OCI-LY3 (cell line): ENCODE data around the gene ZEB2.

ENCODE experiments used
- H2AFZ ChIP-seq: fragments of 200-600, 300-600 bp; shearing (Covaris generic); 2 replicates; pipeline ENCODE4 v1.6.0; 2014; ENCODE audit warnings: antibody characterized with exemption, low read depth, low read length
- H3K27ac ChIP-seq: fragments of 200-600, 300-600 bp; sonication (generic); 2 replicates; pipeline ENCODE4 v1.5.1; 2014; ENCODE audit warnings: mild to moderate bottlenecking, low read length, moderate library complexity, mixed read lengths
- H3K27me3 ChIP-seq: fragments of 200-600, 300-600 bp; sonication (generic); 2 replicates; pipeline ENCODE4 v1.6.1; 2014; ENCODE audit warnings: low read depth, low read length, mixed read lengths
- H3K36me3 ChIP-seq: fragments of 200-600, 300-600 bp; sonication (generic); replicated peaks from 2 replicates; pipeline ENCODE3; 2014; ENCODE audit warnings: low read depth, low read length, mixed read lengths
- H3K4me1 ChIP-seq: fragments of 300-600, 200-600 bp; sonication (generic); 2 replicates; pipeline ENCODE4 v1.6.1; 2014; ENCODE audit warnings: low read length, mixed read lengths
- H3K4me2 ChIP-seq: fragments of 200-600, 300-600 bp; sonication (generic); 2 replicates; pipeline ENCODE4 v1.6.1; 2014; ENCODE audit warnings: low read length, mixed read lengths
- H3K4me3 ChIP-seq: fragments of 300-600, 200-600 bp; sonication (generic); 2 replicates; pipeline ENCODE4 v1.5.1; 2014; ENCODE audit warnings: antibody characterized with exemption, mild to moderate bottlenecking, low read length, moderate library complexity
- H3K79me2 ChIP-seq: fragments of 300-600, 200-600 bp; shearing (Covaris generic); 2 replicates; pipeline ENCODE4 v1.6.1; 2014; ENCODE audit warnings: mild to moderate bottlenecking, low read length, mixed read lengths
- H3K9ac ChIP-seq: fragments of 300-600, 200-600 bp; shearing (Covaris generic); 2 replicates; pipeline ENCODE4 v1.6.0; 2014; ENCODE audit warnings: mild to moderate bottlenecking, low read length, moderate library complexity
- H3K9me3 ChIP-seq: fragments of 200-600, 300-600 bp; shearing (Covaris generic); 2 replicates; pipeline ENCODE4 v1.6.1; 2014; ENCODE audit warnings: low read length, mixed read lengths; ENCODE audit not compliant: insufficient read depth
- H4K20me1 ChIP-seq: fragments of 200-600, 300-600 bp; sonication (generic); 2 replicates; pipeline ENCODE4 v1.6.1; 2016; ENCODE audit warnings: low read length, mixed read lengths; ENCODE audit not compliant: insufficient read depth
- EZH2phosphoT487 ChIP-seq: fragments of 200-600 bp; shearing (Covaris generic); IDR thresholded peaks from 2 replicates; pipeline ENCODE4 v1.6.1; 2018; ENCODE audit warnings: antibody characterized with exemption, mixed run types, low read depth
- TF ChIP-seq, protein P1 (sequence below): fragments of 200-600, 300-600 bp; sonication (generic); IDR thresholded peaks from 2 replicates; pipeline ENCODE4 v1.5.1; 2014; ENCODE audit warnings: antibody characterized with exemption, low read length, low read depth

Gene ZEB2

DNA sequence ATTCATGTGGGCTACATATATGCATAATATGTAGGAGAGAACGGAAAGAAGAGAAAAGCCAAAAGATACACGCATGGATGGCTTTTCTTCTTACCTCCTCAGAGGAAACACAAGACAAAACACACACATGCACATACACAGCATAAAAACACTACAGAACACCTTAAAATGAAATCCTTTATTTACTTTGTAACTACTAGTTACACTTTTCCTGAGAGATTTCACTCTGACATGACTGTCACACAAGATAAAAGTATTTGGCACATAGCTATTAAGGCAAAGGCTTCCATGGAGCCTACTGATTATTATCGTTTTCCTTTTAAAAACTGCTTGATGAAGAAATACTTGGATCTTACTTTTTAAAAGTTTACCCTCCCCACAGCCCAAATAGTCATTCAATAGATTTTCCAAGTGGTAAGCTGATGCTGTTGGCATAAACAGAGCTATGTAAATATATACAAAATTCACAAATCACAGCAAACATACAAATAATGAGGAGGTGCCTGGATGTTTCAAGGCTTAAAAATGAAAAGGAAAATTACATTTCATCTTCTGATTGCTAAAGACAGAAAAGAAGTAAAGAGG lies 8.6 kb downstream of the ZEB2 start:
- Histone ChIP-seq H3K27ac (no peak overlapping the region), H2AFZ (no peak overlapping the region), H3K36me3 (peaks cover 6% of the 10 kb centered on the region), H3K4me3 (peak overlapping the region; percentile 62), H3K9ac (peak overlapping the region; percentile 9; the same call in 1 of the 2 replicates), H3K27me3 (peaks cover 49% of the 10 kb centered on the region), H3K4me2 (peak overlapping the region; percentile 79), H3K79me2 (peaks cover 62% of the 10 kb centered on the region), H3K9me3 (no peaks in the 10 kb centered on the region), H4K20me1 (peaks cover 36% of the 10 kb centered on the region), H3K4me1 (peaks cover 88% of the 10 kb centered on the region)
- no peak for TF ChIP-seq EZH2phosphoT487
- TF ChIP-seq, protein P1, sequence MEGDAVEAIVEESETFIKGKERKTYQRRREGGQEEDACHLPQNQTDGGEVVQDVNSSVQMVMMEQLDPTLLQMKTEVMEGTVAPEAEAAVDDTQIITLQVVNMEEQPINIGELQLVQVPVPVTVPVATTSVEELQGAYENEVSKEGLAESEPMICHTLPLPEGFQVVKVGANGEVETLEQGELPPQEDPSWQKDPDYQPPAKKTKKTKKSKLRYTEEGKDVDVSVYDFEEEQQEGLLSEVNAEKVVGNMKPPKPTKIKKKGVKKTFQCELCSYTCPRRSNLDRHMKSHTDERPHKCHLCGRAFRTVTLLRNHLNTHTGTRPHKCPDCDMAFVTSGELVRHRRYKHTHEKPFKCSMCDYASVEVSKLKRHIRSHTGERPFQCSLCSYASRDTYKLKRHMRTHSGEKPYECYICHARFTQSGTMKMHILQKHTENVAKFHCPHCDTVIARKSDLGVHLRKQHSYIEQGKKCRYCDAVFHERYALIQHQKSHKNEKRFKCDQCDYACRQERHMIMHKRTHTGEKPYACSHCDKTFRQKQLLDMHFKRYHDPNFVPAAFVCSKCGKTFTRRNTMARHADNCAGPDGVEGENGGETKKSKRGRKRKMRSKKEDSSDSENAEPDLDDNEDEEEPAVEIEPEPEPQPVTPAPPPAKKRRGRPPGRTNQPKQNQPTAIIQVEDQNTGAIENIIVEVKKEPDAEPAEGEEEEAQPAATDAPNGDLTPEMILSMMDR = no peak

DNA sequence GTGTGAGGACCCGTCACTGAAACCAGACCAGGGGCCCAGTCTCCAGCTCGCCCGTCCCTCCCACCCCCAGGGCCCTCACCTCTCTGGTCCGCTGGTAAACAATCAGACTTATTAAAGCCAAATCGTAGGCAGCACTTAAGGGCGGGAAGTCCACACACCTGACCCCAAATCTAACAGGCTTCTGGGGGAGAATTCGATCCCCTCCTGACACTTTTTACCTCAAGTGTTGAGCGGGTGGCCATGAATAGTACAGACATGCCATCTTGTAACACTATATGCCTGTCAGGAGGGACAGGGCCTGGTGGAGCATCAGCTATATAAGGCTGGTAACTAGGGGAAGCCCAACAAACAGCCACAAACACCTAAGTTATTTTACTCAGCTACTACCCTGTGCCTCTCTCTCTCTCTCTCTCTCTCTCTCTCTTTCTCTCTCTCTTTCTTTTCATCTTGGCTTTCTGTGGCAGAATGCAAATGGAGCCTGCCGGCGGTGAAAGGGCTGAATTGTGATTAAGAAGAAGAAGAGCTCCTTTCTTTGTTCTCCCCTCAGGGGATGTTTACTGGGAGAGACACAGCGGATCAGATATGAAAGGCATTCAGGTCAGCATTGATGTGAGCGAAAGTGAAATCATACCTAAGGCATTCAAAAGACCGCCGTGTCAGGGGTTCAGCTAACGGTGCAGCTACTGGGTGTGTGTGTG lies 9.5 kb downstream of the ZEB2 start:
- Histone ChIP-seq H3K79me2 (peaks cover 57% of the 10 kb centered on the region), H4K20me1 (peaks cover 44% of the 10 kb centered on the region), H3K27ac (no peak overlapping the region), H3K4me2 (peak overlapping the region; percentile 79), H3K9ac (peak overlapping the region; percentile 9; the same call in 1 of the 2 replicates), H2AFZ (no peak overlapping the region), H3K4me3 (peak overlapping the region; percentile 62), H3K4me1 (peaks cover 93% of the 10 kb centered on the region), H3K27me3 (peaks cover 49% of the 10 kb centered on the region), H3K36me3 (peaks cover 6% of the 10 kb centered on the region), H3K9me3 (no peaks in the 10 kb centered on the region)
- no peak for TF ChIP-seq EZH2phosphoT487
- TF ChIP-seq, protein P1 = no peak

DNA sequence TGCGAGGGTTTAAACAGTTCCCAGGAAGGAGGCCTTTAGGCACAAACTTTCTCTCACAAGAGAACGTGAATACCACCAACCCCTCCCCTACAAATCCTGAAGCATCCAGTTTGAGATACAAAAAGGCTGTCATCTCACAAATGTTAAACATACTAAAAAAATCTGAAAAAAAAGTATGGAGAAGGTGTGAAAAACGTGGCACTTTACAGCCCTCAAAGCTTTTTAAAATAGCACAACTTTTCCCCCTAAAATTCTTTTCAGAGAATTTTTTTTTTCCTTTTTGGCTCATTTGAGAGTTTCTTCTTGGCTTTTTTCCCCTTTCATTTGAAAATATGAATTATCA lies 10.1 kb downstream of the ZEB2 start:
- Histone ChIP-seq H3K4me1 (peaks cover 93% of the 10 kb centered on the region), H3K4me3 (no peak overlapping the region), H3K27me3 (peaks cover 44% of the 10 kb centered on the region), H3K36me3 (peaks cover 6% of the 10 kb centered on the region), H4K20me1 (peaks cover 50% of the 10 kb centered on the region), H3K9me3 (no peaks in the 10 kb centered on the region), H3K9ac (no peak overlapping the region), H3K27ac (no peak overlapping the region), H3K4me2 (no peak overlapping the region), H2AFZ (no peak overlapping the region), H3K79me2 (peaks cover 53% of the 10 kb centered on the region)
- TF ChIP-seq, protein P1 = no peak
- TF ChIP-seq EZH2phosphoT487 = no peak

DNA sequence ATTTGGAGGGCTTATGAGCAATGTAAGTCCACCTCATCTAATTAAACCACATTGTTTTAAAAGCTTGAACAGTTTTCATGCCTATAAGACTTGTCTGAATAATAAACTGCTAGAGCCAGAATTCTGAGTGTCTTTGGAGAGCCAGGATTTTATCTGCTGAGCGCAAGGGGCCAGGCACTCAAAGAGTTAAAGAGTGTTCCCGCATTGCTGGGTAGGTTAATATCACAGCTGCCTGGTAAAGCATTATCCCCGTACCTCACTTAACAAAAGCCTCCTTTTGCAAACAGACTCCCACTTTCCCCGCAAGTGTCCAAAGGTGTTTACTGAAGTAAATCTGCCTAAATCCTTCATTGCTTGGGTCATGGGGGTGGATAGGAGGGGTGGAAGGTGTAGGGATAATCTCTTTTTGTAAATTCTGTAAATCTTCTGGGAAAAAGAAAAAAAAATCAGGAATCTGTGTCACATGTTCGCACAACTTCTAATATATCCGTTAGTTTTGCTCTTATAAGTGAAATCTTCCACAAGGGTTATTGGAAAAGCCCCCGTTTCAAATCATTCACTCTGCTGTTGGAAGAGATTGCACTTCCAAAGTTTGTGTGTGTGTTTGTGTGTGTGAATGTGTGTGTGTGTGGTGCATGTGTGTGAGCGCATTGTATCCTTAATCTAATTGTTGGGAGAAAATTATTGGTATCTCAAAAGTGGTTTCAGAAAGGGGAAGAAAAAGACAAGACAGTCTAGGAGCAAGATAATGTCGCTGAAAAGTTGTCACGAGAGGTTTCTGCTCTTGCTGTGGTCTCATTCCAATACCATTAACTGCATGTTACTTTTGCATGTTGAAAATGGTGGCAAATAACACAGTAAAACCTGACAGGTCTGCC lies 10.7 kb downstream of the ZEB2 start:
- Histone ChIP-seq H2AFZ (no peak overlapping the region), H3K4me2 (peak overlapping the region; percentile 3; the same call in 1 of the 2 replicates), H3K4me3 (no peak overlapping the region), H3K36me3 (peaks cover 6% of the 10 kb centered on the region), H3K79me2 (peaks cover 47% of the 10 kb centered on the region), H4K20me1 (peaks cover 56% of the 10 kb centered on the region), H3K9me3 (no peaks in the 10 kb centered on the region), H3K27me3 (peaks cover 38% of the 10 kb centered on the region), H3K9ac (no peak overlapping the region), H3K27ac (no peak overlapping the region), H3K4me1 (peaks cover 93% of the 10 kb centered on the region)
- TF ChIP-seq EZH2phosphoT487 = no peak
- TF ChIP-seq, protein P1 = no peak
